Transverse colon (tissue), 4 donors: ENCODE results near the gene HSPG2.

ENCODE experiments used
- POLR2A ChIP-seq: fragments of 450-650 bp; IDR thresholded peaks from one replicate; pipeline ENCODE4 v1.6.1; 2016; ENCODE audit warnings: antibody characterized with exemption, mild to moderate bottlenecking, moderate library complexity
- POLR2AphosphoS5 ChIP-seq, 3 donors: sonication (generic); formaldehyde crosslinking; IDR thresholded peaks; one replicate each; pipeline ENCODE4 v1.6.1; 2016; ENCODE audit warnings: antibody characterized with exemption in 3 of 3
- TF ChIP-seq, protein P1 (sequence below), 5 experiments: fragments of 200-600 bp in 3 of 5; fragments of 450-650 bp in 2 of 5; sonication (generic) in 3 of 5; IDR thresholded peaks; 1 replicate in 2 of 5; 2 replicates in 3 of 5; pipeline ENCODE4 v1.5.1; 2016 to 2017; ENCODE audit warnings: antibody characterized with exemption in 5 of 5, inconsistent platforms in 3 of 5, mild to moderate bottlenecking in 2 of 5, moderate library complexity in 1 of 5

DNA sequence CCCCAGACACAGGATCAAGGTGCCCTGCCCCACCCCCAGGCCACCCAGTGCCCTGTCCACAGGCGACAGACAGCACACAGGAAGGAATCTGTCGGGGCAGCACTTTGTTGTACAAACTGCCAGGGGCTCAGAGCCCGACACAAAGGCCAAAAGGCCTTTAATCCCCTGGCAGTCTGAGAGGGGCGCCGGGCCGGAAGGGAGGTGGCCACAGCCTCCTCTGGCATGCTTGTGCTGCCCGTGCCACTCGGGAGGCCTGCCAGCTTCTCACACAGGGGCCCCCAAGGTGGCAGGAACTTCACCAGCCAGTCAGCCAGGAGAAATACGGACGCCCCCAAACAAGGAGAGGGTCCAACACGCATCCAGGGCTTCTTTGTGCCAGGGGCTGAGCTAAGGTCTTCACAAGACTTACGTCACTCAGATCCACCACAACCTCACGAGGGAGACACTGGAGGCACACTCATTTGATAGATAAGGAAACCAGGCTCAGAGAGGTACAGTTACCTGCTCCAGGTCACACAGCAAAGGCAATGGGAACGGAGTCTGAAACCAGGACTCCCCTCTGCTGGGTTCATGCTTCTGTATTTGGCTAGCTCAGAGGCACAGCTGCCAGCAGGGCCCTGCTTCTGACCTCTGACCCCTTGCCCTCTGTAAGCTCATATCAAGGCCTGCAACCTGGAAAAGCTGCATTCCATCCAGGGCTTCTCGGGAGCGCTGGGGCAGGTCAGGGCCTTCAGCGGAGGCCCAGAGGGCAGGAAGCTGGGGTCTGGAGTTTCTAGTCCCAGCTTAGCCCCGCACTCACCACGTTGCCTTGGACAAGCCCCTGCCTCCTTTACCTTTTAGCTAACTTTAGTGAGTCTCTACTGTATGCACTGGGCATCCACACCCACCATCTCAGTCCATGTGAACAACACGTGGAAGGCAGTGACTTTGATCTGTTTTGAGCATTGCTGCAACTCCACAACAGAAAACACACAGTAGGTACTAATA lies 34.8 kb downstream of the HSPG2 start:
- TF ChIP-seq, protein P1, sequence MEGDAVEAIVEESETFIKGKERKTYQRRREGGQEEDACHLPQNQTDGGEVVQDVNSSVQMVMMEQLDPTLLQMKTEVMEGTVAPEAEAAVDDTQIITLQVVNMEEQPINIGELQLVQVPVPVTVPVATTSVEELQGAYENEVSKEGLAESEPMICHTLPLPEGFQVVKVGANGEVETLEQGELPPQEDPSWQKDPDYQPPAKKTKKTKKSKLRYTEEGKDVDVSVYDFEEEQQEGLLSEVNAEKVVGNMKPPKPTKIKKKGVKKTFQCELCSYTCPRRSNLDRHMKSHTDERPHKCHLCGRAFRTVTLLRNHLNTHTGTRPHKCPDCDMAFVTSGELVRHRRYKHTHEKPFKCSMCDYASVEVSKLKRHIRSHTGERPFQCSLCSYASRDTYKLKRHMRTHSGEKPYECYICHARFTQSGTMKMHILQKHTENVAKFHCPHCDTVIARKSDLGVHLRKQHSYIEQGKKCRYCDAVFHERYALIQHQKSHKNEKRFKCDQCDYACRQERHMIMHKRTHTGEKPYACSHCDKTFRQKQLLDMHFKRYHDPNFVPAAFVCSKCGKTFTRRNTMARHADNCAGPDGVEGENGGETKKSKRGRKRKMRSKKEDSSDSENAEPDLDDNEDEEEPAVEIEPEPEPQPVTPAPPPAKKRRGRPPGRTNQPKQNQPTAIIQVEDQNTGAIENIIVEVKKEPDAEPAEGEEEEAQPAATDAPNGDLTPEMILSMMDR (IDR thresholded peaks at IDR 0.05): no peak
- no peak for TF ChIP-seq POLR2A
- no peak for TF ChIP-seq POLR2AphosphoS5 (IDR thresholded peaks at IDR 0.05)
